Middle frontal gyrus (tissue), 1 donor: ENCODE results near the gene CCDC183.
"Not testable (repeated sequence)": the region's sequence is repeated elsewhere in the genome, so short reads cannot be mapped to it uniquely, and the experiment has no call there.

Experiments
- DNase-seq: peaks from one replicate; pipeline ENCODE4 v3.0.0-alpha.2; 2015; ENCODE audit warnings: low spot score; ENCODE audit errors: extremely low spot score

Gene CCDC183

GRCh38 chr9:136760424-136760823, 35.7 kb upstream of the CCDC183 start:
- no peak for DNase-seq

DNA sequence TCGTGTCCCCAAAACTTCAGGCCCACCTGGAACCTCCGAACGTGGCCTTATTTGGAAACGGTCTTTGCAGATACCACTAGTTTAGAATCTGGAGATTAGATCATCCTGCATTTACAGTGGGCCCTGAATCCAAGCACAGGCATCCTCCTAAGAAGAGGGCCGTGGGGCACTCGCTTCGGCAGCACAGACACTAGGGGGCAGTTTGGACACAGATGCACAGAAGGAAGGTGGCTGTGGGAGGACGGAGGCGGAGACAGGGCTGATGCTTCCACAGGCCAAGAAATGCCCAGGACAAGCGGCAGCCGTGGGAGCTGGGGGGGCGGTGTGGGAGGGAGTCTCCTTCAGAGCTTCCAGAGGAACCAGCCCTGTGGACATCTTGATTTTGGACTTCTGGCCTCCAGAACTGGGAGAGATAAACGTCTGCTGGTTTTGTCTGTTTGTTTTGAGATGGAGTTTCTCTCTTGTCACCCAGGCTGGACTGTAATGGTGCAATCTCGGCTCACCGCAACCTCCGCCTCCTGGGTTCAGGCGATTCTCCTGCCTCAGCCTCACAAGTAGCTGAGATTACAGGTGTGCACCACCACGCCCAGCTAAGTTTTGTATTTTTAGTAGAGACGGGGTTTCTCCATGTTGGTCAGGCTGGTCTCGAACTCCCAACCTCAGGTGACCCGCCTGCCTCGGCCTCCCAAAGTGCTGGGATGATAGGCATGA, 35.1 kb upstream of the CCDC183 start:
- DNase-seq = peak; percentile 32

GRCh38 chr9:136761545-136761981, 34.6 kb upstream of the CCDC183 start:
- no peak for DNase-seq

DNA sequence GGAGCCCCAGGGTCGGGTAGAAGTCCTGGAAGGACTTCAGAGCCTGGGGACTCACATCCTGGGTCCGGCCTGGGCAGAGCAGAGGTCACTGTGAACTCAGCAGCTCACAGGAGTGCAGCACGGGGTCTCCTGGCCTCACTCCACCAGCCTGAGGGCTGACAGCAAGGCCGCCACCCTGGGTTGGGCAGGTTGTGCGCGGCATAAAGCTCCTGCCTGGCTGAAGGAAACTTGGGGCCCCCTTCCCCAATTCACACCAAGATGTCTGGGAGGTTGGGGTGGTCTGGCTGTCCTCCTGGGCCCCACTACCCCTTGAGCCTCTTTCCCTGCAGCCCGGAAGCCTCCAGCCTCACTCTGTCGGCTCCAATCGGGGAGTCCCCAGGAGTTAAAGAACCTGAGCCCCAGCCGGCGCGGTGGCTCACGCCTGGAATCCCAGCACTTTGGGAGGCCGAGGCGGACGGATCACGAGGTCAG, 33.9 kb upstream of the CCDC183 start:
- no peak for DNase-seq

DNA sequence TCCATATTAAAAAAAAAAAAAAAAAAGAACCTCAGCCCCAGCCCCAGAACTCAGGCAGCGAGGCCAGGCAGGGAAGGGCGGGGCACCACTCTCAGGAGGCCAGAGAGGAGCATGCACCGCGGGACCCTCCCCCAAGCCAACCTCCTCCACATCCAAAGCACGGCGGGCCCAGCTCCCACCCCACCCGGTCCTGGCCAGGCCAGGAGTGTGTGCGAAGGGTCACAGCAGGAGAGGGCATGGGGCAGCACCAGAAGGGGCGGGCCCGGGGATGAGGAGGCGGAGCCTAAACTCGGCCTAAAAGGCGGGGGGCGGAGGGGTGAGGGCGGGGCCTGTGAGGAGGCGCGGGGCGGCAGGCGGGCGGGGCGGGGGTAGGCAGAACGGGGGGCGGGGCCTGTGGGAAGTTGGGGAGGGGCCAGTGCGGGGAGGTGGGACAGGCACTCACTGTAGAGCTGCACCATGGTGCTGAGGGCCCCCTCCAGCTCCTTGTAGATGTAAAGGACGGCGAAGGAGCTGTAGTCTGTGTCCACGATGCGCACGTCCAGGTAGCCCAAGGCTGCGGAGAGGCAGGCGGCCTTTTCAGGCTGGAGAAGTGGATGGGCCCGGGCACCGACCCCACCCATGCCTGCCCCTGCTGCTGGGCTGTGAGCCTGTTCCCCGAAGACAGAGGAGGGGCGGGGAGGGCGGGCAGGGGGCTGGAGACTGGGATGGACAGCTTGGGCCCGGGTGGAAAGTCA, 33.1 kb upstream of the CCDC183 start:
- DNase-seq = no peak

DNA sequence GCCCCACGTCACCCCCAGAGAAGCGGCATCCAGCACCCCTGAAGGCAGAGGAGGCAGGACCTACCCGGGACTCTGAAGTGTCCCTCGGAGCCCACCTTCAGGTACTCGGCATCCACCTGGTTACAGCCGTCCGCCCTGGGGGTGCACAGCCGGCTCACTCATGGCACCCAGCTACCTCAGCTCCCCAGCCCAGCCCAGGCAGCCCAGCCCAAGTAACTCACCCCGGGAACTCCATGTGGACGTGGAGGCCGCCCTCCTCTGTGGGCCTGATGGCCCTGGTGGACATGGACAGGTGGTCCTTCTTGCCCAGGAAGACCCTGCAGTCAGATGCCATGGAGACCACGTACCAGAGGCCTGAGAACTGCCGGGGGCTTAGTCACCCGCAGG, 32.5 kb upstream of the CCDC183 start:
- no peak for DNase-seq

GRCh38 chr9:136764301-136764891, 31.7 kb upstream of the CCDC183 start, which contains the start of gene LCN15:
Gene LCN15, minus strand, starts transcription at chr9:136764518. Its CDS starts 30 bp downstream, at chr9:136764488.
- no peak for DNase-seq

DNA sequence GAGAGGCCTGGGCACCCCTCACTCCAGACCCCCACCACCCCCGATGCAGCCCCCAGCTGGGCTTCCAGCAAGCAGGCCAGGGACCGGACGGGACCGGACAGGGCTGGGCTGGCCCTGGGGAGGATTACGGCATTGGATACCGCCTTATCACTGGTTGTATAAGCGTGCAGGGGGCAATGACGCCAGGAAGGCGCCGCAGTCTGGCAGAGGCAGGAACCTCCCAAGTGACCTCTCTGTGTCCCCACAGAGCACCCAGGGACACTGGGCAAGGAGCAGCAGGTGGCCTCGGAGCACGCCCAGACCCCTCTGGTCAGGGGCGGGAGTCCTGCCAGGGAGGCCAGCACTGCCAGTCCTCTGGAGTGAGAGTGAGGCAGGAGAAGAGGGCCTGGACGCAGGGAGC, 31.1 kb upstream of the CCDC183 start:
- no peak for DNase-seq

DNA sequence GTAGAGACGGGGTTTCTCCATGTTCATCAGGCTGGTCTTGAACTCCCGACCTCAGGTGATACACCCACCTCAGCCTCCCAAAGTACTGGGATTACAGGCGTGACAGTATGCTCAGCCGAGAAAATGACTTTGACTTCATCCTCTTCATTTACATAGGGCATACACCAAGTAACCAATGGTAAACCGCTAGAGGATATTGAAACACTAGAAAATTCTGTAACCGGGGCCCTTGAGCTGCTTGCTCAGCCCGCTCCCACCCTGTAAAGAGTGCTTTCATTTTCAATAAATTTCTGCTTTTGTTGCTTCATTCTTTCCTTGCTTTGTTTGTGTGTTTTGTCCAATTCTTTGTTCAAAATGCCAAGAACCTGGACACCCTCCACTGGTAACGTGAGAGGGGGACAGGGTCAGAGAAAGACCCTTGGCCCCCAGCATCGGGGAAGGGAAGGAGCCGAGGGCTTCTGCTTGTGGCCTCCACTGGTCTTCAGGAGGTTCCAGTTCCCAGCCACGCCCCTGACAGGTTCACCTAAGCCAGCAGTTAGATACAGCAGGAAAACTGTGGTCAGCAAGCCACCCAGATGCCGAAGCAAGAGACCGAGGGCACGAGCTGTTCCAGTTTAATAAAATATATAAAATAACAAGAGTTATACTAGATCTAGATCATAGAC, 30.3 kb upstream of the CCDC183 start:
- not testable (repeated sequence) for DNase-seq

DNA sequence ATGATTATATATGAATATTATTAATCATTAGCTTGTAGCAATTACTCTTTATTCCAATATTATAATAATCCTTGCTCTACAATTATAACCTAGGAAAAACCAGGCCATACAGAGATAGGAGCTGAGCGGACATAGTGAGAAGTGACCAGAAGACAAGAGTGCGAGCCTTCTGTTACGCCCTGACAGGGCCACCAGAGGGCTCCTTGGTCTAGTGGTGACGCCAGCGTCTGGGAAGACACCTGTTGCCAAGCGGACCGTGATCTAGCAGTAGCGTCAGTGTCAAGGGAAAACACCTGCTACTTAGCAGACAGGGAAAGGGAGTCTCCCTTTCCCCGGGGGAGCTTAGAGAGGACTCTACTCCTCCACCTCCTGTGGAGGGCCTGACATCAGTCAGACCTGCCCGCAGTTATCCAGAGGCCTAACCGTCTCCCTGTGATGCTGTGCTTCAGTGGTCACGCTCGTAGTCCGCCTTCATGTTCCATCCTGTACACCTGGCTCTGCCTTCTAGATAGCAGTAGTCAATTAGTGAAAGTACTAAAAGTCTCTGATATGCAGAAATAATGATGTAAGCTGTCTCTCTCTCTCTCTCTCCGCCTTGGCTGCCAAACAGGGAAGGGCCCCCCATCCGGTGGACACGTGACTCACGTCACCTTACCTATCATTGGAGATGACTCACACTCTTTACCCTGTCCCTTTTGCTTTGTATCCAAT, 29.6 kb upstream of the CCDC183 start:
- not testable (repeated sequence) for DNase-seq

GRCh38 chr9:136769710-136770191, 26.4 kb upstream of the CCDC183 start:
- DNase-seq = no peak

GRCh38 chr9:136771907-136772415, 24.2 kb upstream of the CCDC183 start:
- no peak for DNase-seq

DNA sequence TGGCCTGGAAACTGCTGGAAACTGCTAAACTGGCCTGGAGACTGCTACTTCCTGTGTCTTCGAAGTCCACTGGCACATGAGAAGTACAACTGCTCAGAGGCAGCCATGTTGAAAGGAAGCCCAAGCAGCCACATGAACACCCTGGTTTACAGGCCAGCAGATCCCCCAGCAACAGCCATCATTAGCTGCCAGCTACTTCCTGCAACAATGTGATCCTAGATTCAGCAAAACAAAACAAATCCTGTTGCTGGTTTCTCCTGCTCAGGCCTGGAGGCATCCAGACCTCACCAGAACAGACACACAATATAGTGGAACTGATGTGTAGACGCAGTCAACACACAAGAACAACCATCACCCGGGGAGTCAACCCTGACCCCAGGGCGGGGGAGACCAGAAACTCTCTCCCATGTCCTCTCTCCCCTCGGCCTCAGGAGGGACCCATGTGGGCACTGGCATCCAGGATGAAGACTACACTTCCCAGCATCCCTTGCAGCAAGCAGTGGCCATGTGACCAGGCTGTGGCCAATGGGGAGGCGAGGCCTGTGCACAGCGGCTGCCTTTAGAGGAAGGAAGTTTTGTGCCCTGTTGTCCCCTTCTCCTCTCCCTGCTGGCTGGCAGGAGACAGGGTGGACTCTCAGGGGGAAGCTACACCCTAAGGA, 22.6 kb upstream of the CCDC183 start:
- DNase-seq = no peak

DNA sequence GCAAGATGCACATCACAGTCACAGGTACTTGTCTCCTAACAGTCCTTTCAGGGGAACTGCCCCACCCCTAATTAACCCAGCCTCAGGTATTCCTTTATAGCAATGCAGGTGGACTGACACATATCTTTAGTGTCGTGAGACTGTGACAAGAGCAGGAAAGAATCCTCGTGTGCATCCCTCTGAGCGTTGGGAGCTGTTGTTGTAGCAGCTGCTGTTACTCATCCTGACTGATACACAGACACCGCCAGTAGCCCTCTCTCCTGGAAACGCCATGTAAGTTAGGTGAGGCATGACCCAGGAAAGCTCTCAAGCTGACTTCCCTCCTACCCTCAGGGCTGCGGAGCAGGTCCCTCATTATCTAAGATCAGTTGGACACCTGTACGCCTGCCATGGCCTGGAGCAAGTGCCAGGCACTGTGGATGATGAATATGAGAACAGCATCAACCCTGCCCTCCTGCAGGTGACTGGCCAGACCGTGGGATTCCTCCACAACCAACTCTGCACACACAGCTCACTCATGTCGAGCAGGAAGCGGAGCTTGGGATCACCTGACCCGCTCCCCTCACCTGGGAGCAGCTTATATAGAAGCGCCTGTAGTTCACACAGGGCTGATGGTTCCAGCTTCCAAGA, 21.6 kb upstream of the CCDC183 start:
- DNase-seq = no peak

DNA sequence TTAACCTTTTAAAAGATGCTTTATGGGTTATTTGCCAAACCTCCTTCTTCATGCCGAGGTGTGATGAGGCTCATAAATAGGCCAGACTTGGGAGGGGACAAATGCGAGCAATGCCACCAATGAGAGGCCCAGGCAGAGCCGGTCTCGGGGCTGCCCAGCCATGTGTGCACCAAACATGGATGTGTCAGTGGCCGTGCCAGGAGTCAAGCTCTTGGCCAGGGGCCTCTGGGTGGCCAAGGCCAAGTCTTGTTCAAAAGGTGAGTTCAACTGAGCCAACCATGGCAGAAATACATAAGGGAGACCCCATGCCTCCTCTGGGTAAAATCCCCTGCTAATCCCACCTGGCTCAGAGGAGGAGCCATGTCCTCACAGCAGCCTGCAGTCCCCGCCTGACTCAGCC, 20.9 kb upstream of the CCDC183 start:
- DNase-seq = no peak

GRCh38 chr9:136776947-136777346, 19.2 kb upstream of the CCDC183 start:
- no peak for DNase-seq

- DNase-seq = no peak
Observed at GRCh38 chr9:136777359-136777758, 18.8 kb upstream of the CCDC183 start.

DNA sequence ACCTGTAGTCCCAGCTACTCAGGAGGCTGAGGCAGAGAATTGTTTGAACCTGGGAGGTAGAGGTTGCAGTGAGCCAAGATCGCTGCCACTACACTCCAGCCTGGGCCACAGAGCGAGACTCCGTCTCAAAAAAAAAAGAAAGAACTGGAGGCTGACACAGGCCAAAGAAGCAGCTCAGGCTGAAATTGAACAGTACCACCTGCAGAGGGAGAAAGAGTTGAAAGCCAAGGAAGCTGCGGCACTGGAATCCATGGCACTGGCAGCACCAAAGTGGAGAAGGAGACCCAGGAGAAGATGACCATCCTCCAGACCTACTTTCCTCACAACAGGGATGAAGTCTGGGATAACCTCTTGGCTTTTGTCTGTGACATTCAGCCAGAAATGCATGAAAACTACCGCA, 16.3 kb upstream of the CCDC183 start:
- no peak for DNase-seq

DNA sequence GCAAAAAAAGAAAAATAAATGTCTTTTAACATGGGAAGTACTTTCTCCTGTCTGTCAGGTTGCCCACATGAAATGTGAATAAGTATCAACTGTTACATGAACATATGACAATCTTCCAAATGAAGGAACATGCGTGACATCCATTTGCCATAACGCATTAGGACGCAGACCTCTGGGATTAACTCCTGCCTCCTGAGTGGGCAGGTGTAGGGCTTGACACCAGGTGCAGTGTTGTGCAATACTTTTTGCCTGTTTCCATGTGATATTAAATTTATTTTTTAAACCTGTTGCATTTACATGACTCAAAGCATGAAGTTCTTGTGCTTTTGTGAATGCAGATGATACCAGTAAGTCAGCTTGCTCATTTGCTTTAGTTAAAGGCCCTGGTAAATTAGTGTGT, 13.7 kb upstream of the CCDC183 start:
- DNase-seq = no peak
